AG20443 (cell line): ENCODE results near the gene ECHDC1.
A peak's percentile ranks its signal among the peaks of the same experiment; 100 is the strongest.

Source experiments
- DNase-seq: peaks from one replicate; pipeline ENCODE4 v3.0.0; 2012; ENCODE audit warnings: low spot score, mixed read lengths

ECHDC1 gene

DNA sequence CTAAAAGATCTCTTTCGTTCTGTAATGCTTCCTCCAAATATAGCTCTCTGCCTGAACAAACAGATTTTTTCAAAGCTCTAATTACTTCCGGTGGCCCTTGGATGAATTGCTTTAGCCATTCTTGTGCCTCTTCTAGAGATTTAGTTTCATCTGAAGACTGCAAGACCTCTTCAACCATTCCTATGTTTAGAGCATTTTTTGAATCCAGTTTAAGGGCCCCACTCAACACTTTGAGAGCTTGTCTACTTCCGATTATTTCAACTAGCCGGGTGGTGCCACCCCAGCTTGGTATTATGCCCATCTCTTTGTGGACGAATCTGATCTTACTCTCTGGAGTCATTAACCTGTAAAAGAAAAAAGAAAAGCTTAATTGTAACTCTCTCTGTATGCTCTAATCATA, 53.5 kb downstream of the ECHDC1 start:
- DNase-seq: no peak

- no peak for DNase-seq
Observed at GRCh38 chr6:127288705-127289104, 54.7 kb downstream of the ECHDC1 start.

- DNase-seq: no peak
Observed at GRCh38 chr6:127282184-127282583, 61.2 kb downstream of the ECHDC1 start.

- DNase-seq: no peak
Observed at GRCh38 chr6:127279815-127280214, 63.6 kb downstream of the ECHDC1 start.

GRCh38 chr6:127277878-127278843, 65.2 kb downstream of the ECHDC1 start:
- no peak for DNase-seq

GRCh38 chr6:127276331-127276730, 67.1 kb downstream of the ECHDC1 start:
- DNase-seq: no peak

- DNase-seq: no peak
Observed at GRCh38 chr6:127273499-127273898, 69.9 kb downstream of the ECHDC1 start.

DNA sequence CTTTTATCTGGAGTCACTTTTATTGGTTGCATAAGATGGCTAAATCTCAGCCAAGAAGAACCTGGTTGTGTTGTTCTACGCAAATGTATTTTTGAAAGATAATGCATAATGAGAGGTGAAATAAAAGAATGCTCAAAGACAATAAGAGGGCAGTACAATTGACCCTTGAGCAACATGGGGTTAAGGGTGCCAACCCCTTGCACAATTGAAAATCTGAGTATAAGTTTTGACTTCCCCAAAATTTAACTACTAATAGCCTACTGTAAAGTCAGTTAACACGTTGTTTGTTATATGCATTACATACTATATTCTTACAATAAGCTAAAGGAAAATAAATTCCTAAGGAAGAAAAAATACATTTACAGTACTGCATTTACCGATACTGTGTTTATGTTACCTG, 70.8 kb downstream of the ECHDC1 start:
- no peak for DNase-seq

GRCh38 chr6:127267646-127268625, 75.5 kb downstream of the ECHDC1 start:
- DNase-seq: no peak

- peak; percentile 82 for DNase-seq
Observed at GRCh38 chr6:127266892-127267645, 76.3 kb downstream of the ECHDC1 start.

GRCh38 chr6:127266178-127266891, 77.1 kb downstream of the ECHDC1 start, which contains the start of gene RNF146:
Gene RNF146 (plus strand): TSS chr6:127266864. CDS start chr6:127280339, 13,475 bp downstream.
- DNase-seq: peak; percentile 97

- no peak for DNase-seq
Observed at GRCh38 chr6:127263481-127263880, 79.9 kb downstream of the ECHDC1 start.

- DNase-seq: no peak
Observed at GRCh38 chr6:127262896-127263295, 80.5 kb downstream of the ECHDC1 start.

DNA sequence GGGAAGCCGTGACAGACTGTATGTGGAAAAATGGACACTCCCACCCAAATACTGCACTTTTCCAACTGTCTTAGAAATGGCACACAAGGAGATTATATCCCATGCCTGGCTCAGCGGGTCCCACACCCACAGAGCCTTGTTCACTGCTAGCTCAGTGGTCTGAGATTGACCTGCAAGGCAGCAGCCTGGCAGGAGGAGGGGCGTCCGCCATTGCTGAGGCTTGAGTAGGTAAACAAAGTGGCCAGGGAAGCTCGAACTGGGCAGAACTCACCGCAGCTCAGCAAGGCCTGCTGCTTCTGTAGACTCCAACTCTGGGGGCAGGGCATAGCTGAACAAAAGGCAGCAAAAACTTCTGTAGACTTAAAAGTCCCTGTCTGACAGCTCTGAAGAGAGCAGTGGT, 88.1 kb downstream of the ECHDC1 start:
- DNase-seq: no peak

DNA sequence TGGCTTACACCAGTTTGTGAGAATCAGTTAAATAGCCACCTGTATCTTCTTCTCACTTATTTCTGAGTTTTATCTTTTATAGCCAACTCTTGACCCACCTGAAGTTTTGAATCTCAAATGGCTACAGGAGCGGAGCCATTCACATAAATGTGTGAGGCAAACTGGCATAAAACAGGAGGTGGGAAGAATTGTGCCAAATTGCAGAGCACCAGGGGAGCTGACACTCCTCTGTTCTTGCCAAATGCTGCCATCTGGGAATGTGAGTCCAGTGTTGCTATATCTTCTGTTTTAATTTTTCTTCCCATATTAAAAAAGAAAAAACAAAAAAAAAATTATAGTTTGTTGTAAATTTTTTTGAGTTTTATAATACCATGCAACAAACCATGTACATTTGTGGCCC, 93.8 kb downstream of the ECHDC1 start:
- DNase-seq: no peak

DNA sequence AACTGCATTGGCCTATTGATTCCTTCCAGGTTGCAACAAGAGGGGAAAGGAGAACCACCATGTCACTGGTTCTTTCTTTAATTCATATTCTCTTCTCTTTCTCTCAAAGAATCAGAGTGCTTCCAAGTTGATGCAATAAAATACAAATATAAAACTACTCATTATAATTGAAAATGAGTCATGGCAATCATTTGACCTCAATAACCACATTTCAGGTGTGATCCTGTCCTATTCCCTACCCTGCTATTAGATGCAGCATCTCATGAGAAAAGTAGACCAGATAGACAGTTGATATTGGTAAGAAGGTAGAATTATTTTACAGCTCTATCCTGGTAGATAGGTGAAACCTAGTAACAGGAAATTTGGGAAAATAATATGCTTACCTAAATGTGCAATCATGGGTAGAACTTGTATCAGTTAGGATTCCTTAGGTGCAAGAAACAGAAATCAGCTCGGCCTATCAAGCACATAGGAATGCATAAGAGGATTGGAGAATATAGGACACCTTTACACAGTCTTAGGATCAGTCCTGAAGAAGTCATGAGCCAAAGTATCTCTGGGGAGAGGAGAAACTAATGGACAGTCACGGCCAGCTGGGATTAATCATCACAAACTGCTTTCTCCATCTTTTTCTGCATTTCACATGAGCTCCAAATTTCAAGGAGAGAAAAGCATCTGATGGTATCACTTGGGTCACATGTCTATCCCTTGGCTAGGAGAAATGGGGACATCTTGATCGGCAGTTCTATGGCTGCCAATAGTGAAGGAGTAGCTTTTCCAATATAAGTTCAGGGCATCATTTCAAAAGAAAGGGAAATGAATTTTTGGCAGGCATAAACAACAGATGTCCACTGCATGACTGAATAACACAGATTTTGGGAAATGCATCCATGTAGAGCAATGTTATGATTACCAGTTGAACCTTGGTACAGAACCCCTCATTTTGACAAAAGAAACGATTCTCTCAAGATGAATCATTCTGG, 96.0 kb downstream of the ECHDC1 start:
- peak; percentile 16 for DNase-seq

DNA sequence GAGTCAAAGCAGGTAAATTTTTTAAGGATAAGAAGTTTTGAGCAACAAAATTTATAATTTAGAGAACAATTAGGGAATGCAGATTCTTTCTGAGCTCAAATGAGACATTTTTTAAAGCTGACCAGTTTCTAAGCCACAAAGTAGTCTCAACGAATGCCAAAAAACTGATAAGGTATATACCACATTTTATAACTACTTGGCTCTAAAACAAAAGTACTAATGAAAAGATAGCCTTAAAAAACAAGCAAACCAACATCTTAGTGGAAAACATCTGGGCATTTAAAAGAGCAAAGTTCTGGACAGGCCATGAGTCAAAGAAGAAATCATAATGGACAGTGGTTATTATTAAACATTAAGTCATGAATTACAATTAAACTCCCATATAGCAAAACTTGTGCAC, 99.9 kb downstream of the ECHDC1 start:
- DNase-seq: no peak
